ENCODE data around the gene SLC26A3. TPM values are rescaled to one million over a fixed set of nuclear protein-coding genes. Genes with fewer than 3 reads are reported as not detected.

The SLC26A3 gene
- total and polyA plus RNA-seq, 4 experiments from 2014 or later, result not detected

DNA sequence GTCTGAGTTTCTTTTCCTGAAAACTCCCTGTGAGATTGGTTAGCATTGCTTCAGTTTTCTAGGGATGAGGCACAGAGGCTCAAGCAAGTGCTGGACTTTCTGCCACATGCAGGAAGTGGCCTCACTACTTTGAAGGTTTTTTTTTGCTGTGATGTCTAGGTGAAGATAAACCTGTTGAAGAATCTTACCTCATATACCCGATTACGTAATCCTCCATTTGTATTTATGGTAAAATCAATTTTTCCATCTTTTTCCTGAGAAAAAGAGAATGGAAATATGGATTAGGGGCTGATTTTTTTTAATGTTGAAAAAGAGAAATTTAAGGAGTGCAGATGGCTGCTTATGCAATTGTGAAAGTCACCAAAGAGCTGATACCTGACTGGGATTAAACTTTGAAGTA is 35.6 kb downstream of the SLC26A3 start:
- Mint-ChIP-seq H3K4me3 (no peak overlapping the region), H3K9me3 (no peaks in the 10 kb centered on the region), H3K27ac (no peak overlapping the region), H3K36me3 (no peaks in the 10 kb centered on the region), H3K4me1 (peaks cover 8 to 28% (median 23%) of the 10 kb centered on the region in 4 donors), H3K27me3 (no peaks in the 10 kb centered on the region)
- ChIA-PET CTCF (ENCODE audit: partially characterized antibody) (interaction anchor here (2.1 kb wide), 1 partner anchor 24 kb away, joined by 9 read pairs; the partner anchor contains the start of gene CBLL1), POLR2A (ENCODE audit: partially characterized antibody) (interaction anchor here (1.0 to 1.6 kb wide), 4 partner anchors 9 to 103 kb away, joined by 3 to 4 read pairs (median 3); no protein-coding TSS in a partner anchor)
- intact Hi-C loops (cut with micrococcal nuclease), result no loop called here
- Histone ChIP-seq H3K36me3 (ENCODE audit: insufficient read depth, low read length) (no peaks in the 10 kb centered on the region), H3K4me1 (ENCODE audit: insufficient read depth, low read length) (no peaks in the 10 kb centered on the region), H3K27me3 (ENCODE audit: insufficient read depth, low read length) (no peaks in the 10 kb centered on the region), H3K4me3 (ENCODE audit: low read length in 2 of 2) (no peak overlapping the region), H3K27ac (ENCODE audit: low read depth, low read length) (no peak overlapping the region), H3K9me3 (ENCODE audit: control insufficient read depth in 1 of 2, low read length in 2 of 2) (no peaks in the 10 kb centered on the region)
- DNase-seq, result no peak

DNA sequence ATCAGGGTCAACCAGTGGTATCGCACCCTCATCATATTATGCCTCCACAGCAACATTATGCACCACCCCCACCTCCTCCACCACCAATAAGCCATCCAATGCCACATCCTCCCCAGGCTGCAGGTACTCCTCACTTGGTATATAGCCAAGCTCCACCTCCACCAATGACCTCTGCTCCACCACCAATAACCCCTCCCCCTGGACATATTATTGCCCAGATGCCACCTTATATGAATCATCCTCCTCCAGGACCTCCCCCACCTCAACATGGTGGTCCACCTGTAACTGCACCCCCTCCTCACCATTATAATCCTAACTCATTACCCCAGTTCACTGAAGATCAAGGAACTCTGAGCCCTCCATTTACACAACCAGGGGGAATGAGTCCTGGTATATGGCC is 44.4 kb downstream of the SLC26A3 start:
- peak overlapping the region in 3 of 7 donors; percentile 5 to 87 (median 81) for H3K27ac Mint-ChIP-seq
- Histone ChIP-seq H3K36me3 (ENCODE audit: insufficient read depth, low read length) (peaks cover 54% of the 10 kb centered on the region), H3K27ac (ENCODE audit: low read depth, low read length) (no peak overlapping the region), H3K4me3 (ENCODE audit: low read length in 2 of 2) (no peak overlapping the region), H3K4me1 (ENCODE audit: insufficient read depth, low read length) (no peaks in the 10 kb centered on the region), H3K9me3 (ENCODE audit: control insufficient read depth in 1 of 2, low read length in 2 of 2) (no peaks in the 10 kb centered on the region), H3K27me3 (ENCODE audit: insufficient read depth, low read length) (no peaks in the 10 kb centered on the region)
- no peaks in the 10 kb centered on the region for H3K27me3 Mint-ChIP-seq
- intact Hi-C loops (cut with micrococcal nuclease), result no loop called here
- H3K9me3 Mint-ChIP-seq, result no peaks in the 10 kb centered on the region
- POLR2A ChIA-PET (ENCODE audit: partially characterized antibody), result interaction anchor here (0.8 to 4.0 kb wide), 6 partner anchors 8 to 109 kb away, joined by 3 to 24 read pairs (median 4); partner anchors contain the start of gene CBLL1
- H3K36me3 Mint-ChIP-seq, result peaks cover 54 to 71% of the 10 kb centered on the region in 2 donors
- no peak for DNase-seq
- CTCF ChIA-PET (ENCODE audit: partially characterized antibody), result interaction anchor here (3.1 kb wide), 1 partner anchor 116 kb away, joined by 9 read pairs; no protein-coding TSS in a partner anchor
- H3K4me3 Mint-ChIP-seq, result peak overlapping the region in 1 of 8 donors; percentile 12
- peaks cover 3 to 21% (median 7%) of the 10 kb centered on the region in 4 donors for H3K4me1 Mint-ChIP-seq

DNA sequence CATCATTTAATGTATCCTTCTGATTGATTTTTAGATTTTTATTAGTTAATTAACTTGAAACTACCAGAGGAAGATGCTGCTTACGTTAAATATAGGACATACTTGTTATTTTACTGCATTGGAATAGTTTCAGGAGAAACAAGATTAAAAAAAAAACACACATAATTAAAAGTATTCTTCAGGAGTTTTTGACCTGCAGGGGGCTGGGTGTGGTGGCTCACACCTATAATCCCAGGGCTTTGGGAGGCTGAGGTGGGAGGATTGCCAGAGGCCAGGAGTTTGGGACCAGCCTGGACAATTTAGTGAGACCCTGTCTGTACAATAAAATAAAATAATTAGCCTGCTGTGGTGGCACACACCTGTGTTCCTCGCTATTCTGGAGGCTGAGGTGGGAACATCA is 48.4 kb downstream of the SLC26A3 start:
- peaks cover 12 to 46% (median 19%) of the 10 kb centered on the region in 4 donors for H3K4me1 Mint-ChIP-seq
- H3K27ac Mint-ChIP-seq, result peak overlapping the region in 6 of 7 donors; percentile 36 to 75 (median 51)
- H3K36me3 Mint-ChIP-seq, result peaks cover 73 to 77% of the 10 kb centered on the region in 2 donors
- H3K4me3 ChIP-seq (ENCODE audit: low read length in 2 of 2), result no peak overlapping the region
- no peaks in the 10 kb centered on the region for H3K27me3 Mint-ChIP-seq
- H3K4me3 Mint-ChIP-seq, result no peak overlapping the region
- H3K4me1 ChIP-seq (ENCODE audit: insufficient read depth, low read length), result peaks cover 21% of the 10 kb centered on the region
- H3K9me3 ChIP-seq (ENCODE audit: control insufficient read depth in 1 of 2, low read length in 2 of 2), result no peaks in the 10 kb centered on the region
- no peaks in the 10 kb centered on the region for H3K27me3 ChIP-seq (ENCODE audit: insufficient read depth, low read length)
- H3K36me3 ChIP-seq (ENCODE audit: insufficient read depth, low read length), result peaks cover 64% of the 10 kb centered on the region
- intact Hi-C loops (cut with micrococcal nuclease), result no loop called here
- no peaks in the 10 kb centered on the region for H3K9me3 Mint-ChIP-seq
- ChIA-PET CTCF (ENCODE audit: partially characterized antibody) (interaction anchor here (1.9 to 2.0 kb wide), 2 partner anchors 10 to 120 kb away, joined by 12 to 23 read pairs; partner anchors contain the start of gene CBLL1), POLR2A (ENCODE audit: partially characterized antibody) (interaction anchor here (1.9 to 2.3 kb wide), 2 partner anchors 10 to 120 kb away, joined by 5 to 31 read pairs; partner anchors contain the start of gene CBLL1)
- DNase-seq, result no peak
- no peak overlapping the region for H3K27ac ChIP-seq (ENCODE audit: low read depth, low read length)

DNA sequence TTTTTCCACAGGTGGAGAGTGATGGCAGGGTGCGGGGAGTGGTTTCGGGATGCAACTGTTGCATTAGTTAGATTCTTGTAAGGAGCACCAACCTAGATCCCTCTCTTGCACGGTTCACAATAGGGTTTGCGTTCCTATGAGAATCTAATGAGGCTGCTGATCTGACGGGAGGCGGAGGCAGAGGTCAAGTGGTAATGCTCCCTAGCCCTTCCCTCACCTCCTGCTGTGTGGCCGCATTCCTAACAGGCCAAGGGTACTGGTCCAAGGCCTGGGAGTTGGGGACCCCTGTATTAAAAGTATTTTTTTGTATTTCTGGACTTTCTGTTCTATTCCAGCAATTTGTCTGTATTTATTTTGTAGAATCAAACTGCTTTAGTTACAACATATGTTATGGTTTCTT is 51.9 kb downstream of the SLC26A3 start:
- H3K27me3 ChIP-seq (ENCODE audit: insufficient read depth, low read length), result no peaks in the 10 kb centered on the region
- no peak overlapping the region for H3K27ac ChIP-seq (ENCODE audit: low read depth, low read length)
- H3K4me3 Mint-ChIP-seq, result peak overlapping the region in 1 of 8 donors; percentile 35
- DNase-seq, result no peak
- H3K36me3 ChIP-seq (ENCODE audit: insufficient read depth, low read length), result peaks cover 43% of the 10 kb centered on the region
- peaks cover 23 to 51% (median 35%) of the 10 kb centered on the region in 4 donors for H3K4me1 Mint-ChIP-seq
- intact Hi-C loops (cut with micrococcal nuclease), result no loop called here
- no peak overlapping the region for H3K4me3 ChIP-seq (ENCODE audit: low read length in 2 of 2)
- CTCF ChIA-PET (ENCODE audit: partially characterized antibody), result no interaction called here
- H3K36me3 Mint-ChIP-seq, result peaks cover 55 to 60% of the 10 kb centered on the region in 2 donors
- POLR2A ChIA-PET (ENCODE audit: partially characterized antibody), result no interaction called here
- no peaks in the 10 kb centered on the region for H3K27me3 Mint-ChIP-seq
- H3K9me3 Mint-ChIP-seq, result no peaks in the 10 kb centered on the region
- H3K9me3 ChIP-seq (ENCODE audit: control insufficient read depth in 1 of 2, low read length in 2 of 2), result no peaks in the 10 kb centered on the region
- H3K27ac Mint-ChIP-seq, result peak overlapping the region in 4 of 7 donors; percentile 19 to 80 (median 60)
- H3K4me1 ChIP-seq (ENCODE audit: insufficient read depth, low read length), result peaks cover 55% of the 10 kb centered on the region

DNA sequence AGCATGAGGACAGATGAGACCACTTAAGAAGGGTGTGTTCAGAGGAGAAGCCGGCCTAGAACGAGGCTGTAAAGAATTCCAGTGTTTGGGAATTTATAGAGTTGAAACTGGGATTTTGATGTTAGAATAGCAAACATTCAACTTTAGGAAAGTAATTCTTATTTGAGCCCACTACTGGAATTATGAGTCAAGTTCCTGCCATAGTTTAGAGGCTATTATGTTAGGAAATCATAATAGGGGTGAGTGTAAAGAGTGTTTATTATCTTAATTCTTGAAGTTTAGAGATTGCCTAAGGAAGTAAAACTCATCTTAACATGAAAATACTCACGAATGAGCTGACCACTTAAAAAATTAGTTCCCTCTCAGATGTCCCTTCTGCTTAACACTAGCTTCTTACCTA is 57.0 kb downstream of the SLC26A3 start:
- Mint-ChIP-seq H3K4me3 (peak overlapping the region; percentile 90 to 100 (median 97)), H3K4me1 (peaks cover 33 to 67% (median 49%) of the 10 kb centered on the region in 4 donors), H3K36me3 (peaks cover 28 to 37% of the 10 kb centered on the region in 2 donors), H3K27me3 (no peaks in the 10 kb centered on the region), H3K9me3 (peaks cover 0 to 4% (median 0%) of the 10 kb centered on the region in 8 donors), H3K27ac (peak overlapping the region; percentile 65 to 100 (median 97))
- ChIA-PET CTCF (ENCODE audit: partially characterized antibody) (interaction anchor here (1.3 to 11.5 kb wide), 5 partner anchors 10 to 131 kb away, joined by 3 to 504 read pairs (median 23); no protein-coding TSS in a partner anchor), POLR2A (ENCODE audit: partially characterized antibody) (interaction anchor here (0.8 to 12.5 kb wide), 11 partner anchors 10 to 577 kb away, joined by 3 to 408 read pairs (median 15); partner anchors contain the start of genes DLD and HBP1)
- intact Hi-C loops (cut with micrococcal nuclease), result loop anchor here (5.0 kb wide), 1 partner anchor 284 kb away; no protein-coding TSS in a partner anchor
- Histone ChIP-seq H3K9me3 (ENCODE audit: control insufficient read depth in 1 of 2, low read length in 2 of 2) (no peaks in the 10 kb centered on the region), H3K4me3 (ENCODE audit: low read length in 2 of 2) (peak overlapping the region in 1 of 2 donors; percentile 97), H3K4me1 (ENCODE audit: insufficient read depth, low read length) (peaks cover 69% of the 10 kb centered on the region), H3K27me3 (ENCODE audit: insufficient read depth, low read length) (no peaks in the 10 kb centered on the region), H3K27ac (ENCODE audit: low read depth, low read length) (peak overlapping the region; percentile 99), H3K36me3 (ENCODE audit: insufficient read depth, low read length) (peaks cover 14% of the 10 kb centered on the region)
- no peak for DNase-seq

DNA sequence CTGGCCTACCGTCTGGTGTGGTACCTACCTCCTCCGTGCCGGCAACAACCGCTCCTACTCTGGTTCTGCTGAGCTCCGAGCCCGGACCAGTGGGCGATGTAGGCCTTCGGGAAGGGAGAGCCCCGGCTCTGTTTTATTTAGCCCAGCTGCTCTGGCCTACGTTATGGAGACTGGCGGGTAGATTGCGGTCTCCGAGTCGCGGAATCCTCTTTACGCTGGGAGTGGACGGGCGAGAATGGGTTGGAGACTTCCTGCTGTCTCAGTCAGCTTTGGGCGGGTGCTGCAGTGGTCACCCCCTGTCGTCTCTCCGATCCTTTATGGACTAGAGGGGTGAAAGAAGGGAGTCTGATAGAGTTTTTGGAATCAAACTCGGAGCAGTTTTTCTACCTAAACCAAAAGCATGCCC is 58.7 kb downstream of the SLC26A3 start:
- peaks cover 16 to 26% of the 10 kb centered on the region in 2 donors for H3K36me3 Mint-ChIP-seq
- H3K27ac Mint-ChIP-seq, result peak overlapping the region; percentile 99 to 100 (median 100)
- Histone ChIP-seq H3K9me3 (ENCODE audit: control insufficient read depth in 1 of 2, low read length in 2 of 2) (no peaks in the 10 kb centered on the region), H3K27ac (ENCODE audit: low read depth, low read length) (peak overlapping the region; percentile 99), H3K4me3 (ENCODE audit: low read length in 2 of 2) (peak overlapping the region; percentile 97 to 98), H3K36me3 (ENCODE audit: insufficient read depth, low read length) (peaks cover 6% of the 10 kb centered on the region), H3K4me1 (ENCODE audit: insufficient read depth, low read length) (peaks cover 61% of the 10 kb centered on the region), H3K27me3 (ENCODE audit: insufficient read depth, low read length) (no peaks in the 10 kb centered on the region)
- ChIA-PET POLR2A (ENCODE audit: partially characterized antibody) (interaction anchor here (0.8 to 12.5 kb wide), 22 partner anchors 8 to 576 kb away, joined by 3 to 408 read pairs (median 14); partner anchors contain the start of genes BCAP29, COG5, DLD and DUS4L), CTCF (ENCODE audit: partially characterized antibody) (interaction anchor here (0.6 to 11.5 kb wide), 11 partner anchors 11 to 576 kb away, joined by 3 to 504 read pairs (median 11); partner anchors contain the start of gene HBP1)
- H3K4me1 Mint-ChIP-seq, result peaks cover 30 to 60% (median 42%) of the 10 kb centered on the region in 4 donors
- no peak for DNase-seq
- peak overlapping the region; percentile 90 to 100 (median 97) for H3K4me3 Mint-ChIP-seq
- intact Hi-C loops (cut with micrococcal nuclease), result loop anchor here (2.0 to 5.0 kb wide), 5 partner anchors 16 to 1457 kb away; partner anchors contain the start of genes CCDC71L and PIK3CG
- peaks cover 0 to 4% (median 0%) of the 10 kb centered on the region in 8 donors for H3K9me3 Mint-ChIP-seq
- H3K27me3 Mint-ChIP-seq, result no peaks in the 10 kb centered on the region
